Measurements from ENCODE around the gene RNF167.

RNF167 gene

GRCh38 chr17:4940555-4941318 lies 669 bp downstream of the RNF167 start:
- no peak for DNase-seq

- DNase-seq: no peak
Observed at GRCh38 chr17:4941319-4941610, 1.2 kb downstream of the RNF167 start.

GRCh38 chr17:4942760-4943508 lies 2.9 kb downstream of the RNF167 start:
- DNase-seq: no peak

DNA sequence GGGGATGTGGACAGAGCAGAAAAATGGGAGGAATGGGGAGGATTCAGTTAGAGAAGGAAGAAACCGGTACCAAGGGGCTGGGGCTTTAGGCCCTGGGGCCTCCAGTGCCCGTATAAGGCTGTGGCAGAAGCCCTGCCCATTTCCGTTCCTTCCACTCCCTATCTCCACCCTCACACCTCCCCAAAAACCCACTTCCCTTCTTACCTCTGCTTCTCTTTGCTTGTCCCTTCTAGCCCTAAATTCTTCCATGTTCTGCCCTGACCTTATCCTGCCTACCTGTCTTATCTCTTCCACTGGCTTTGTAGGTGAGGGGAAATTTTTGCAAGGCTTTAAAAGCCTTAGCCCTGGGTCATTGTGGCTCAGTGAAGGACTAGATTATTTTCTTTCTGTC lies 4.1 kb downstream of the RNF167 start:
- no peak for DNase-seq

DNA sequence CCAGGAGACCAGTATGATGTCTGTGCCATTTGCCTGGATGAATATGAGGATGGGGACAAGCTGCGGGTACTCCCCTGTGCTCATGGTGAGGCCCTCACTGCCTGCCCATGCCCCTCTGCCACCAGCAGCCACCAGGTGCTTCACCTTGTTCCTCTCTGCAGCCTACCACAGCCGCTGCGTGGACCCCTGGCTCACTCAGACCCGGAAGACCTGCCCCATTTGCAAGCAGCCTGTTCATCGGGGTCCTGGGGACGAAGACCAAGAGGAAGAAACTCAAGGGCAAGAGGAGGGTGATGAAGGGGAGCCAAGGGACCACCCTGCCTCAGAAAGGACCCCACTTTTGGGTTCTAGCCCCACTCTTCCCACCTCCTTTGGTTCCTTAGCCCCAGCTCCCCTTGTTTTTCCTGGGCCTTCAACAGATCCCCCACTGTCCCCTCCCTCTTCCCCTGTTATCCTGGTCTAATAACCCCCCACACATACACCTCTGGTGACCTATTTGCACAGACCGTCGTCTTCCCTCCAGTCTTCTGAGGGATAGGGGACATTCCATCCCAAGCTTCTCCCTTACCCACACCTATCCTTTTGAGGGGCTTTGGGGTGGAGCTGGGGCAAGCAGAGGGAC lies 4.6 kb downstream of the RNF167 start:
- DNase-seq: no peak

DNA sequence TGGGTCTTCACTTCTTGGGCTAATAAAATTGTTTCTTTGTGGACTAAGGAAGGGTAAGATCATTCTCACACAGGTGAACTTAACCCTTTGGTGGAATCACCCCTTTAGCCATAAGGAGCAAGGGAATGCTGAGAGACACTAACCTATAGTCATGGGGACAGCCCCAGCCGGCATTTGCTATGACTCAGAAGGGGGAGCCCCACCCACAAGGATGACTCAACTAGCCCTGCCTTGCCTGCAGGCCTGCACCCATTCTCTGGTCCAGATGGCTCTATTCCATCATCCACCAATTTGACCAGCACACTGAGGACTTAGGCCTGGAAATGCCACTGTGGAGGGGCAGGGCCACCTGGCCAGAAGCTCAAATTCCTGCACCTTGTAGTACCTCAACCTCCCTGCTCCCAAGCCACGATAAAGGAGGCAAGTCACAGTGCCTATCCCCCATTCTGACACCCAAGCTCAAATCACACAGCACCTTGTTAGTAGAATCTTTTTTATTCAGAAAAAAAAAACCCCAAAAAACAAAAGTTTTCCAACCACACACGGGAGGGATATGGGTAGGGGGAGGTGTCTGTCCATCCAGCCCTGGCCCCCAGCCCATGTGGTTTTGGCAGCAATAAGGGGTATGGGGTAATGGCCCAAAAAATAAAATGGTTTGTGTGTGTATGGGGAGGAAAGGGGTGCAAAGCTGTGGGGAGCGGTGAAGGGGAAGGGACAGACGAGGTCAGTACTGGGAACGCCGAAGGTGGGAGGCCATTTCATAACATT lies 5.3 kb downstream of the RNF167 start:
- DNase-seq: no peak

- no peak for DNase-seq
Observed at GRCh38 chr17:4945944-4946280, 5.8 kb downstream of the RNF167 start.

DNA sequence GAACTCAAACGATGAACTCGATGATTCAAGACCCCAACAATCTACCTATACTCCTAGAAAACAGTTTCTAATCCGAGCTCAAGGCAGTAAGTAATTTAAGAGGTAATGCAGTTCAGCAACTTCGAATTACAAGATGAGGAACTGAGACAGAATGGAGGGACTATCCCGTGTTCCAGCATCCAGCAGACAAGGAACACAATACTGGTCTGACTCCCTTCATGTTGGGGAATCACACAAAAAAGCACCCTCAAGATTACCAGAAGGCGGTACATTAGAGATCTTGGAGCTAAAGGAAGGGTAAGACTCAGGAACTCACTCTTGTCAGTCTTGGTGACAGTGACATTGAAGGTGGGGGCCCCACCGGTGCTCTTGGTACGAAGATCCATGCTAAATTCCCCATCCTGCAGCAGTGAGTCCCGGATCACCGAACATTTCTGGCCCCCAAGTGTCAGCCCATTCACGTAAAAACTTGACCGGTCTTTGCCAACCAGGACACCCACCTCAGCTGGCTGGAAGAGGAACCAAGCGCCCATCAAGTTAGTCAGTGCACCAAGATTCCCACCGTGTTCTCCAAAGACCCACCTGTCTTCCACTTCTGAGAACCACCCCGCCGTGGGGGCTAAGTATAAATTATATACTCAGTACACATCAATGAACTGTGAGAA lies 6.4 kb downstream of the RNF167 start:
- no peak for DNase-seq

- no peak for DNase-seq
Observed at GRCh38 chr17:4947010-4947410, 6.9 kb downstream of the RNF167 start.

DNA sequence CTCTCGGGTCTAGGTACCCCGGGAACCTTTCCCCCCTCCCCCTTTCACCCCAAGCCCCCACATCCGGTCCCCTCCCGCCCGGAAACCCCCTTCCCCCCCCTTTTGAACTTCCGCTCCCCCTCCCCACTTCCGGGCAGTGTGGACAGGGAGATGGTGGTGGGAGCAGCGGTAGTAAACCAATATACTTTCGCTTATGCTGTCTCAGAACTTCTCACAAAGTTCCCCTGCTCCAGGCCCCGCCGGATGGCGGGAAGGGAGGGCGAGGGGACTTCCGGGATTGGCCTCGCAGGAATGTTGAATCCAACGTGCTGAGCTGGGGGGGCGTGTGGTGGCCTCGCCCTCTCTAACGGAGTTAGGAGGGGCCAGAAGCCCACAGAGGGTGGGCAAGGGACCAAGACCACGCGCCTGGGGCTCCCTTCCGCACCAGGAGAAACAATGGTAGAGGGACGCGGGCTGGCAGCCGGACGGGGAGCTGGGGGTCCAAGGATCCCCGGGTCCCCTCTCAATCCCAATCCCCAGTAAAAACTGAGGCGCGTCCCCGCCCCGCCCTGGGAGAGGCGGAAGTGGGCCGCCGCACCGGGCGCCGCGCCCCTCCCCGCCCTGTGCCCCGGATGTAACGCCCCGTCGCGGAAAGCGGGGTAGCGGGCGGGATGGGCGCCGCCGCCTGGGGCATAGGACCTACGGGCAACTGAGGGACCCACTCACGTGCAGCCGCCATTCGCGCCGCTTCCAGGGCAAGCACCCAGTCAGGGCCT lies 7.5 kb downstream of the RNF167 start:
- no peak for DNase-seq

GRCh38 chr17:4948166-4948930 lies 8.3 kb downstream of the RNF167 start, which contains the start of gene PFN1:
Gene PFN1, minus strand, starts transcription at chr17:4948530. Its CDS starts 136 bp downstream, at chr17:4948394.
- peak; percentile 70 for DNase-seq

DNA sequence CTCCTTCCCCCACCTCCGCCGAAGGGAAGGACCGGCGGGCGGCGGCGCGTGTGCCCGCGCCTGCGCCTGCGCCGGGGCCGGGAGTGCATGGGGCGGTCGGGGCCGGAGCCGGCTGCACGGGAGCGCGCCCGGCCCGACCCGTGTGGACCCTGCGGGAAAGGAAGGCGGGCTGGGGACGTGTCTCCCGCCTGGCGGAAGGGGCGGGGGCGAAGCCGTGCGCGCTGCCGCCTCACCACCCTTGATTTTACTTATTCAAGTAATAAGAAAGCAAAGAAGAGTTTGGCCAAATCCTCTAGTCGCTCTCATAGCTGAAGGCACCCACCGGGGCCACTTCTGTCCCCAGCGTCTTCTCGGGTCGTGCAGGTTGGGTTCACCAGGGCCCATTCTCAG lies 8.9 kb downstream of the RNF167 start:
- DNase-seq: no peak

- no peak for DNase-seq
Observed at GRCh38 chr17:4949321-4950074, 9.4 kb downstream of the RNF167 start.

DNA sequence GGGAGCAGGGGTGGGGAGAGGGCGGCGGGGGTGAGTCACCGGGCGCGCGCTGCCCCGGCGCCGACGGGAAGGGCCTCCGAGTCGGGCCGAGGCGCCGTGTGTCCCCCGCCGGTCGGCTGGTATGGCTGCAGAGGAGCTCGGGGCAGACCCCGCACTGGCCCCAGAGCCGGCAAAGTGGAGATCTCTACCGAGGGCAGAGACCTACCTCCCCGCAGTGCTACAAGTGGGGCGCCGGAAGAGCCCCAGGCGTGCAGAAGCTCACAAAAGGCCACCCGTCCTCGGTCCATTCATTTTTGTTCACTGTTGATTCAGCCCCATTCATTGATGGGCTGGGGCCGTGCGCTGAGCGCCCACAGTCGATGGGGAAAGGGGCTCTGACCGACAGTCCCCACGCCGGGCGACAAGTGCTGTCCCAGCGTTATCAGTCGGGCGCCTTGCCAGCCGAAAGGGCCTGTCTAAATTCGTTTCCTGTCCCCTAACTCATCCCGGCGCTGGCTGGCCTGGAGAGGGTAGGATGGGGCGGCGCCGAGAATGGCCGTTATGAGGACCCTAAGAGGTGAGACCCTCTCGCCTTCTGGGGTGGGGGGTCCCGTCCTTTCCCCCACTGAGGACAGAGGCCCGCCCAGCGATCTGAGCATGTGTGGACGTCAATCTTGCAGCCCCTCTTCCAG lies 10.1 kb downstream of the RNF167 start:
- DNase-seq: no peak

GRCh38 chr17:4950746-4951204 lies 10.7 kb downstream of the RNF167 start, which contains the start of gene ENO3:
Gene ENO3, plus strand, starts transcription at chr17:4951119. Its CDS starts 711 bp downstream, at chr17:4951830.
- DNase-seq: no peak

- no peak for DNase-seq
Observed at GRCh38 chr17:4951486-4951885, 11.4 kb downstream of the RNF167 start.

GRCh38 chr17:4953451-4953961 lies 13.4 kb downstream of the RNF167 start:
- DNase-seq: no peak

DNA sequence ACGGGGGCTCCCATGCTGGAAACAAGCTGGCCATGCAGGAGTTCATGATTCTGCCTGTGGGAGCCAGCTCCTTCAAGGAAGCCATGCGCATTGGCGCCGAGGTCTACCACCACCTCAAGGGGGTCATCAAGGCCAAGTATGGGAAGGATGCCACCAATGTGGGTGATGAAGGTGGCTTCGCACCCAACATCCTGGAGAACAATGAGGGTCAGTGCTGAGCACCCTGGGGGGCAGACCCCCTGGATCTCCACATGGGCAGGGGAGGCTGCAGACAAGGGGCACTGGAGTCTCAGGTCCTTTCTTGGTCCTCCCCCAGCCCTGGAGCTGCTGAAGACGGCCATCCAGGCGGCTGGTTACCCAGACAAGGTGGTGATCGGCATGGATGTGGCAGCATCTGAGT lies 15.0 kb downstream of the RNF167 start:
- DNase-seq: no peak

DNA sequence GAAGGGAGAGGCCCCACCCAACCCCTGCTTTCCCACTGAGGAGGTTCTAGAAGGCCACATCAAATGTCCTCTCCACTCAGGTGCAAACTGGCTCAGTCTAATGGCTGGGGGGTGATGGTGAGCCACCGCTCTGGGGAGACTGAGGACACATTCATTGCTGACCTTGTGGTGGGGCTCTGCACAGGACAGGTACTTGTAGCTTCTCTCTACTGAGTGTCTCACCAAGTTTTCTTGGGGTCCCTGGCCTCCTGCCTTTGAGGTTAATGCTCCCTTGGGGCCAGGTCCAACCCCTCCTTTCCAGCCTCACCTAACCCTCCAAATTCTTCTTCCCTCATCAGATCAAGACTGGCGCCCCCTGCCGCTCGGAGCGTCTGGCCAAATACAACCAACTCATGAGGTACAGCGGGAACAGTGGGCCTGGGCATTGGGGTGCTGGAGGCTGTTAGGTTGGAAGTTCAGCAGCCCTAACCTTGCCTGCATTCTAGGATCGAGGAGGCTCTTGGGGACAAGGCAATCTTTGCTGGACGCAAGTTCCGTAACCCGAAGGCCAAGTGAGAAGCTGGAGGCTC lies 16.5 kb downstream of the RNF167 start:
- DNase-seq: no peak

Data from SIG-M5 (cell line).